A673 (cell line): ENCODE measurements around the gene FOXRED1. TPM values are rescaled to one million over a fixed set of nuclear protein-coding genes. Genes with fewer than 3 reads are reported as not detected.

Source experiments
- BruUV-seq: library from RNA; stranded (reverse); fragments of 400-500 nt; replicated peaks from 2 replicates; lab custom pipeline; 2021; lab: Mats Ljungman, UMichigan
- CTCF ChIA-PET: fragments of 300-600 bp; sonication (Branson Sonifier 250); formaldehyde crosslinking; loops from one replicate; lab custom pipeline; 2022; ENCODE audit warnings: antibody characterized with exemption; lab: Charles Lee
- POLR2A ChIA-PET: fragments of 300-600 bp; sonication (Branson Sonifier 250); formaldehyde crosslinking; loops from one replicate; lab custom pipeline; 2022; ENCODE audit warnings: antibody characterized with exemption; ENCODE audit not compliant: low non-redundant PET; lab: Charles Lee
- DNase-seq: peaks from one replicate; pipeline ENCODE4 v3.0.0-alpha.2; 2015; ENCODE audit warnings: low spot score
- H3K27ac ChIP-seq: fragments of 200-600 bp; sonication (generic); 2 replicates; pipeline ENCODE4 v1.5.1; 2016; ENCODE audit warnings: mixed run types, low read depth, mild to moderate bottlenecking, mixed read lengths, antibody characterized with exemption, low read length; ENCODE audit not compliant: poor library complexity, severe bottlenecking
- H3K27me3 ChIP-seq: fragments of 200-600 bp; sonication (generic); replicated peaks from 2 replicates; pipeline ENCODE4 v1.6.1; 2017; ENCODE audit warnings: mixed run types, low read depth, mild to moderate bottlenecking, mixed read lengths, antibody characterized with exemption, low read length; ENCODE audit not compliant: insufficient read depth, poor library complexity
- H3K36me3 ChIP-seq: fragments of 200-600 bp; sonication (generic); 2 replicates; pipeline ENCODE4 v1.6.1; 2016; ENCODE audit warnings: mixed run types, mild to moderate bottlenecking, mixed read lengths, antibody characterized with exemption, low read length; ENCODE audit not compliant: insufficient read depth, poor library complexity, severe bottlenecking
- H3K4me1 ChIP-seq: fragments of 200-600 bp; sonication (generic); 2 replicates; pipeline ENCODE4 v1.6.1; 2017; ENCODE audit warnings: mixed run types, mild to moderate bottlenecking, mixed read lengths, antibody characterized with exemption, low read length; ENCODE audit not compliant: insufficient read depth, poor library complexity, severe bottlenecking
- H3K4me3 ChIP-seq: fragments of 200-600 bp; sonication (generic); 2 replicates; pipeline ENCODE4 v1.5.1; 2016; ENCODE audit warnings: low read depth, mixed run types, mild to moderate bottlenecking, mixed read lengths, low read length; ENCODE audit not compliant: poor library complexity, severe bottlenecking
- H3K9me3 ChIP-seq: fragments of 200-600 bp; sonication (generic); 2 replicates; pipeline ENCODE4 v1.6.1; 2016; ENCODE audit warnings: mixed run types, low read depth, mild to moderate bottlenecking, mixed read lengths, antibody characterized with exemption, low read length; ENCODE audit not compliant: poor library complexity, severe bottlenecking
- EZH2 ChIP-seq: fragments of 200-600 bp; sonication (generic); IDR thresholded peaks from 2 replicates; pipeline ENCODE4 v1.6.1; 2017; ENCODE audit warnings: borderline replicate concordance, low read depth, mild to moderate bottlenecking, mixed read lengths, antibody characterized with exemption, low read length; ENCODE audit not compliant: poor library complexity, severe bottlenecking
- intact Hi-C: fragments of 100-400 bp; cut with micrococcal nuclease; formaldehyde crosslinking; loops from one replicate; pipeline ENCODE4 v1.10.0; 2022; ENCODE audit not compliant: unreplicated experiment
- total RNA-seq: library from RNA; stranded (reverse); gene quantifications from 2 replicates; pipeline ENCODE4 v1.2.3, GENCODE V29; 2021
- TF ChIP-seq, protein P1 (sequence below): fragments of 300-800, 200-600 bp; sonication (generic); conservative IDR thresholded peaks from 2 replicates; pipeline ENCODE4 v1.5.1; 2017; ENCODE audit warnings: low read depth, mild to moderate bottlenecking, antibody characterized with exemption, low read length, moderate library complexity, mixed read lengths

Gene FOXRED1
- total RNA-seq, 1 experiment from 2014 or later = 72.6 TPM

- ChIA-PET CTCF (interaction anchor here (0.5 to 1.5 kb wide), 7 partner anchors 19 to 170 kb away, joined by 3 to 31 read pairs (median 5); partner anchors contain the start of gene ST3GAL4), POLR2A (no interaction called here)
- Histone ChIP-seq H3K36me3 (no peaks in the 10 kb centered on the region), H3K4me3 (no peak overlapping the region), H3K4me1 (no peaks in the 10 kb centered on the region), H3K27ac (no peak overlapping the region), H3K9me3 (no peaks in the 10 kb centered on the region), H3K27me3 (no peaks in the 10 kb centered on the region)
- intact Hi-C loops = loop anchor here (1.0 to 10.0 kb wide), 5 partner anchors 107 to 1037 kb away; no protein-coding TSS in a partner anchor
- no peak for TF ChIP-seq EZH2
- TF ChIP-seq, protein P1, sequence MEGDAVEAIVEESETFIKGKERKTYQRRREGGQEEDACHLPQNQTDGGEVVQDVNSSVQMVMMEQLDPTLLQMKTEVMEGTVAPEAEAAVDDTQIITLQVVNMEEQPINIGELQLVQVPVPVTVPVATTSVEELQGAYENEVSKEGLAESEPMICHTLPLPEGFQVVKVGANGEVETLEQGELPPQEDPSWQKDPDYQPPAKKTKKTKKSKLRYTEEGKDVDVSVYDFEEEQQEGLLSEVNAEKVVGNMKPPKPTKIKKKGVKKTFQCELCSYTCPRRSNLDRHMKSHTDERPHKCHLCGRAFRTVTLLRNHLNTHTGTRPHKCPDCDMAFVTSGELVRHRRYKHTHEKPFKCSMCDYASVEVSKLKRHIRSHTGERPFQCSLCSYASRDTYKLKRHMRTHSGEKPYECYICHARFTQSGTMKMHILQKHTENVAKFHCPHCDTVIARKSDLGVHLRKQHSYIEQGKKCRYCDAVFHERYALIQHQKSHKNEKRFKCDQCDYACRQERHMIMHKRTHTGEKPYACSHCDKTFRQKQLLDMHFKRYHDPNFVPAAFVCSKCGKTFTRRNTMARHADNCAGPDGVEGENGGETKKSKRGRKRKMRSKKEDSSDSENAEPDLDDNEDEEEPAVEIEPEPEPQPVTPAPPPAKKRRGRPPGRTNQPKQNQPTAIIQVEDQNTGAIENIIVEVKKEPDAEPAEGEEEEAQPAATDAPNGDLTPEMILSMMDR = peak; percentile 96
- BruUV-seq = no TSS peak
- DNase-seq = peak; percentile 84
Observed at GRCh38 chr11:126310200-126310991, 41.4 kb downstream of the FOXRED1 start.

- TF ChIP-seq, protein P1 = no peak
- no peak for TF ChIP-seq EZH2
- ChIA-PET CTCF (interaction anchor here (1.0 to 1.5 kb wide), 5 partner anchors 19 to 170 kb away, joined by 3 to 31 read pairs (median 5); partner anchors contain the start of gene ST3GAL4), POLR2A (no interaction called here)
- DNase-seq = no peak
- Histone ChIP-seq H3K27me3 (no peaks in the 10 kb centered on the region), H3K4me3 (no peak overlapping the region), H3K27ac (no peak overlapping the region), H3K9me3 (no peaks in the 10 kb centered on the region), H3K4me1 (no peaks in the 10 kb centered on the region), H3K36me3 (no peaks in the 10 kb centered on the region)
- intact Hi-C loops = loop anchor here (1.0 to 10.0 kb wide), 5 partner anchors 106 to 1036 kb away; no protein-coding TSS in a partner anchor
- no TSS peak for BruUV-seq
Observed at GRCh38 chr11:126310992-126311310, 42.0 kb downstream of the FOXRED1 start.

- CTCF ChIA-PET = interaction anchor here (1.4 to 1.5 kb wide), 3 partner anchors 18 to 169 kb away, joined by 5 to 31 read pairs (median 5); partner anchors contain the start of gene ST3GAL4
- DNase-seq = no peak
- Histone ChIP-seq H3K27me3 (no peaks in the 10 kb centered on the region), H3K27ac (peak overlapping the region; percentile 14), H3K4me1 (no peaks in the 10 kb centered on the region), H3K4me3 (no peak overlapping the region), H3K36me3 (no peaks in the 10 kb centered on the region), H3K9me3 (no peaks in the 10 kb centered on the region)
- no TSS peak for BruUV-seq
- TF ChIP-seq, protein P1 = no peak
- no peak for TF ChIP-seq EZH2
- intact Hi-C loops = loop anchor here (5.0 to 10.0 kb wide), 4 partner anchors 106 to 1036 kb away; no protein-coding TSS in a partner anchor
- POLR2A ChIA-PET = no interaction called here
Observed at GRCh38 chr11:126311401-126312291, 42.7 kb downstream of the FOXRED1 start.
